GM10248 (cell line): ENCODE results near the gene PLXNB2.

Experiments used
- CTCF ChIA-PET: fragments of 300-600 bp; sonication (Branson Sonifier 250); formaldehyde crosslinking; extraction: SDS; loops from one replicate; lab custom pipeline; 2021; ENCODE audit warnings: antibody characterized with exemption; lab: Yijun Ruan, JAX
- POLR2A ChIA-PET: fragments of 350-650 bp; sonication (Branson Sonifier 250); formaldehyde crosslinking; extraction: SDS; loops from one replicate; lab custom pipeline; 2020; ENCODE audit warnings: antibody characterized with exemption; lab: Yijun Ruan, JAX
- DNase-seq: peaks from one replicate; pipeline ENCODE4 v3.0.0; 2012; ENCODE audit errors: extremely low spot score
- TF ChIP-seq, protein P1 (sequence below): IDR thresholded peaks from 2 replicates; pipeline ENCODE4 v1.5.1; 2012; ENCODE audit warnings: mild to moderate bottlenecking, low read depth; ENCODE audit errors: extremely low read depth, missing control alignments, control extremely low read depth

Gene PLXNB2

DNA sequence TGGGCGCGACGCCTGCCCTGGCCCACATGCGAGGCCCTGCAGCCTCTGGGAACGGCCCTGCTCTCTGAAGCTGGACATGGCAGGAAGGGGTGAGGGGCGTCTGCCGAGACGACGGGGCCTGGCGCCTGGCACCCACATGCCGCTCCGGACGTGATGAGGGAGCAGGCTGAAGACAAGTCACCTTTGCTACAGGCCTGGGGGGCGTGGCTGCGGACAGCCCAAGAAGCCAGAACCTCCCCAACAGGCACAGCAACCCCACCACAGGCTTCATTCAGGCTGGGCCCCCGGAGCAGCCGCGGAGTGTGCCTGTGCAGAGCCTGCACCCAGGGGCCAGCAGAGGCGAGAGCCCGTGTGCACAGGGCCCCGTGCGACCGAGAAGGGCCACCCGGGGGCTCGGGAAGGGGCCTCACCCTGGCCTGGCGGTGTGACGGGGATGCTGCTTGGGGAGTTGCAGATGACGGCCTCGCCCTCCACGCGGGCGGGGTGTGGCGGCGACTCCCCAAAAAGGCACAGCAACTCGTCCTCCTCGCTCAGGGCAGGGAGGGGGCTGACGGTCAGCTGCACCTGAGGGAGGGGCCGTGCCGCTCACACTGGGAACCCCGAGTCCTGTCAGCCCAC, 20.6 kb downstream of the PLXNB2 start:
- CTCF ChIA-PET: no interaction called here
- no peak for DNase-seq
- POLR2A ChIA-PET: no interaction called here
- TF ChIP-seq, protein P1, sequence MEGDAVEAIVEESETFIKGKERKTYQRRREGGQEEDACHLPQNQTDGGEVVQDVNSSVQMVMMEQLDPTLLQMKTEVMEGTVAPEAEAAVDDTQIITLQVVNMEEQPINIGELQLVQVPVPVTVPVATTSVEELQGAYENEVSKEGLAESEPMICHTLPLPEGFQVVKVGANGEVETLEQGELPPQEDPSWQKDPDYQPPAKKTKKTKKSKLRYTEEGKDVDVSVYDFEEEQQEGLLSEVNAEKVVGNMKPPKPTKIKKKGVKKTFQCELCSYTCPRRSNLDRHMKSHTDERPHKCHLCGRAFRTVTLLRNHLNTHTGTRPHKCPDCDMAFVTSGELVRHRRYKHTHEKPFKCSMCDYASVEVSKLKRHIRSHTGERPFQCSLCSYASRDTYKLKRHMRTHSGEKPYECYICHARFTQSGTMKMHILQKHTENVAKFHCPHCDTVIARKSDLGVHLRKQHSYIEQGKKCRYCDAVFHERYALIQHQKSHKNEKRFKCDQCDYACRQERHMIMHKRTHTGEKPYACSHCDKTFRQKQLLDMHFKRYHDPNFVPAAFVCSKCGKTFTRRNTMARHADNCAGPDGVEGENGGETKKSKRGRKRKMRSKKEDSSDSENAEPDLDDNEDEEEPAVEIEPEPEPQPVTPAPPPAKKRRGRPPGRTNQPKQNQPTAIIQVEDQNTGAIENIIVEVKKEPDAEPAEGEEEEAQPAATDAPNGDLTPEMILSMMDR: no peak

GRCh38 chr22:50286275-50286674, 21.2 kb downstream of the PLXNB2 start:
- ChIA-PET POLR2A (no interaction called here), CTCF (no interaction called here)
- TF ChIP-seq, protein P1: no peak
- DNase-seq: no peak

- CTCF ChIA-PET: no interaction called here
- TF ChIP-seq, protein P1: no peak
- POLR2A ChIA-PET: no interaction called here
- no peak for DNase-seq
Observed at GRCh38 chr22:50285568-50286229, 21.7 kb downstream of the PLXNB2 start.

GRCh38 chr22:50284479-50284878, 23.0 kb downstream of the PLXNB2 start:
- TF ChIP-seq, protein P1: no peak
- CTCF ChIA-PET: no interaction called here
- POLR2A ChIA-PET: no interaction called here
- no peak for DNase-seq

DNA sequence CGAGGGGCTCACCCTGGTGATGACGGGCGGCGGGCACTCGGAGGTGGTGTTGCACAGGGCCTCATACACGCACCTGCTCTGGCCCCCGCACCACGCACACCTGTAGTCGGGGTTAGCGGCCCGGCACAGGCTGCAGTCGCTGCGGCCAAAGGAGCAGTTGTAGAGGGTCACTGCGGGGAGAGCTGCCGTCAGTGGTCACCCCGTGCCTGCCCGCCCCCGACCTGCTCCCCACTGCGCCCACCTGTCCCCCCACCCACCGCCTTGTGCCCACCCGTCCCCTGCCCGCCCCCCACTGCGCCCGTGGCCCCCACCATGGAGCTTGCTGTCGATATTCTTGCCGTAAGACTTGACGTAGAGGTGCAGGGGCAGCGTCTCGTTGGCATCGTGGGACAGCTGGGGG, 23.6 kb downstream of the PLXNB2 start:
- ChIA-PET CTCF (no interaction called here), POLR2A (no interaction called here)
- DNase-seq: no peak
- TF ChIP-seq, protein P1: no peak

DNA sequence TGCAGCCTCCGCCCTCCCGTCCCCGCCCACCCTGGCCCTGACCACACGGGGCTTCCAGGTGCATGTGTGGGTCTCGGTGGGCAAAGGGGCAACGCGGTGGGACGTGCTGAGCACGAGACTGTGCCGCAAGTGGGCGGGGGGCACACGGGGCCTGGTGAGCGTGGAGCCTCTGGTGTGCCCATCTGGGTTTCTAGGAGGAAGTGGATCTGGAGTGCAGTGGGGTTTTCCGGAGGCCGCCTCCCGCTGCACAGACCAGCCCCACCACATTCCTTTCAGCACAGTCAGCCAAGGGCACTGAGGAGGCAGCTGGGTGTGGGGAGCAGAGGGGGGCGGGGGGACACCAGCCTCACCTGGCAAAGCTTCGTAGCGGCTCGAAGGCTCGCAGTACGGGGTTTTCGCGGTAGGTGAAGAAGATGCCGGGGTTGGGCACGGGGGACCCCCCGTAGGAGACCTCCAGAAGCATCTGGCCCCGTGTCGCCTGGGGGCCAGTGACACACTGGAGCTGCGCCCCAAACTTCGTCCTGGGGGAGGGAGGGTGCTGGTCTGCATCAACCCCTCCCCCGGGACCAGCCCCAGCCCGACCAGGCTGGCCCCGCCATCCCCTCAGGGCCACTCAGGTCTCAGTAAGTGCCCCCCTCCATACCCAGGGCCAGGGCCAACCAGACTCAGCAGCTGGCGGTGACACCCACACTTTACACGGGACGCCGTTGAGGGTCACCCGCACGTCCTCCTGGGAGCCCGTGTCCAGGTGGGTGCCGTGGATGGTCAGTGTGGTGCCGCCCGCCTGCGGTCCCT, 24.9 kb downstream of the PLXNB2 start:
- POLR2A ChIA-PET: no interaction called here
- CTCF ChIA-PET: interaction anchor here (0.8 to 1.3 kb wide), 4 partner anchors 8 to 59 kb away, joined by 3 to 4 read pairs (median 3); partner anchors contain the start of gene HDAC10
- TF ChIP-seq, protein P1: no peak
- no peak for DNase-seq
